ENCODE results near the gene SYP.
"Not testable (repeated sequence)": the region's sequence is repeated elsewhere in the genome, so short reads cannot be mapped to it uniquely, and the experiment has no call there.

DNA sequence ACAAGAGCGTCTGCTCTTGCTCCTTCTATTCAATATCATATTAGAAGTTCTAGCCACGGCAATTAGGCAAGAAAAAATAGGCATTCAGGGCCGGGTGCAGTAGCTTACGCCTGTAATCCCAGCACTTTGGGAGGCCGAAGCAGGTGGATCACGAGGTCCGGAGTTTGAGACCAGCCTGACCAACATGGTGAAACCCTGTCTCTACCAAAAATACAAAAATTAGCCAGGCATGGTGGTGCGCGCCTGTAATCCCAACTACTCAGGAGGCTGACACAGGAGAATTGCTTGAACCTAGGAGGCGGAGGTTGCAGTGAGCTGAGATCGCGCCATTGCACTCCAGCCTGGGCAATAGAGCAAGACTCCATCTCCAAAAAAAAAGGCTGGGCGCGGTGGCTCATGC, 50.7 kb downstream of the SYP start:
- not testable (repeated sequence) for TF ChIP-seq POLR2A (IDR thresholded peaks at IDR 0.05)
- TF ChIP-seq, protein P1, sequence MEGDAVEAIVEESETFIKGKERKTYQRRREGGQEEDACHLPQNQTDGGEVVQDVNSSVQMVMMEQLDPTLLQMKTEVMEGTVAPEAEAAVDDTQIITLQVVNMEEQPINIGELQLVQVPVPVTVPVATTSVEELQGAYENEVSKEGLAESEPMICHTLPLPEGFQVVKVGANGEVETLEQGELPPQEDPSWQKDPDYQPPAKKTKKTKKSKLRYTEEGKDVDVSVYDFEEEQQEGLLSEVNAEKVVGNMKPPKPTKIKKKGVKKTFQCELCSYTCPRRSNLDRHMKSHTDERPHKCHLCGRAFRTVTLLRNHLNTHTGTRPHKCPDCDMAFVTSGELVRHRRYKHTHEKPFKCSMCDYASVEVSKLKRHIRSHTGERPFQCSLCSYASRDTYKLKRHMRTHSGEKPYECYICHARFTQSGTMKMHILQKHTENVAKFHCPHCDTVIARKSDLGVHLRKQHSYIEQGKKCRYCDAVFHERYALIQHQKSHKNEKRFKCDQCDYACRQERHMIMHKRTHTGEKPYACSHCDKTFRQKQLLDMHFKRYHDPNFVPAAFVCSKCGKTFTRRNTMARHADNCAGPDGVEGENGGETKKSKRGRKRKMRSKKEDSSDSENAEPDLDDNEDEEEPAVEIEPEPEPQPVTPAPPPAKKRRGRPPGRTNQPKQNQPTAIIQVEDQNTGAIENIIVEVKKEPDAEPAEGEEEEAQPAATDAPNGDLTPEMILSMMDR (IDR thresholded peaks at IDR 0.05) = not testable (repeated sequence)

Data from ovary (tissue), 3 donors.